Measurements from ENCODE around the gene PRICKLE1.

PRICKLE1 gene

DNA sequence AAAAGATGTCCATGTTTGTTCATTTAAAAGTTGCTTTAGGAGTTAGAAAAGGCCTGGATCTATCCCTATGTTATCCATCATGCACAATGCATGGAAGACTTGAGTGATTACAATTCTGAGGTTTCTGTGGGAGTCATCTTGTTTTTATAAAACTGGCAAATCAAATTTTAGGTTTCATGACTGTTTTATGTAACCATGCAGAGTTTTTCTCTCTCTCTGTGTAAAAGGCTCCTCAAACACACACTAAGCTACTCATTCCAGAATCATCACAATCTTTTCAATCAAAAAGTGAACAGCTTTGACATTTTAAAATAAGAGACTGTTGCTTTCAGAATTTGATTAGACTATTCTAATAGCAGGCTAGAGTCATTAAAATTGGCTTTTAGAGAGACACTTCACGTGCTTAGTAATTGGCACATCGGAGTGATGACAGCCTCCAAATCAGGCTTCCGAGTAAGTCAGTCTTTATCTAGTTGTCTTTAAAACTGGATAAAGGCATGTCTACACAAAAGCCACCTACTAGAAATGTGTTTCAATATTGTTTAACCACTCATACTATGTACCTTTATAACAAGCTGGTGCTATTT, 31.9 kb downstream of the PRICKLE1 start:
- Histone ChIP-seq H2AFZ (ENCODE audit: low read depth, low read length) (no peak overlapping the region), H3K9ac (ENCODE audit: low read depth, low read length) (no peak overlapping the region), H3K4me3 (ENCODE audit: low read depth in 1 of 2, low read length in 2 of 2) (no peak overlapping the region), H3K79me2 (ENCODE audit: insufficient read depth, low read length) (no peaks in the 10 kb centered on the region), H3K9me3 (ENCODE audit: insufficient read depth, low read length, severe bottlenecking) (no peaks in the 10 kb centered on the region), H3K4me2 (ENCODE audit: insufficient read depth, low read length) (no peak overlapping the region), H3K36me3 (ENCODE audit: insufficient read depth, low read length) (no peaks in the 10 kb centered on the region), H3K27me3 (ENCODE audit: insufficient read depth, low read length, poor library complexity) (no peaks in the 10 kb centered on the region), H3K27ac (ENCODE audit: low read length) (no peak overlapping the region), H4K20me1 (ENCODE audit: insufficient read depth, low read length) (no peaks in the 10 kb centered on the region), H3K4me1 (ENCODE audit: insufficient read depth, low read length) (no peaks in the 10 kb centered on the region)
- ATAC-seq (ENCODE audit: insufficient read depth, low read depth) (no peak), DNase-seq (no peak)
- no peak for TF ChIP-seq EZH2 (IDR thresholded peaks at IDR 0.05; ENCODE audit: borderline replicate concordance, low read depth, low read length, severe bottlenecking)

DNA sequence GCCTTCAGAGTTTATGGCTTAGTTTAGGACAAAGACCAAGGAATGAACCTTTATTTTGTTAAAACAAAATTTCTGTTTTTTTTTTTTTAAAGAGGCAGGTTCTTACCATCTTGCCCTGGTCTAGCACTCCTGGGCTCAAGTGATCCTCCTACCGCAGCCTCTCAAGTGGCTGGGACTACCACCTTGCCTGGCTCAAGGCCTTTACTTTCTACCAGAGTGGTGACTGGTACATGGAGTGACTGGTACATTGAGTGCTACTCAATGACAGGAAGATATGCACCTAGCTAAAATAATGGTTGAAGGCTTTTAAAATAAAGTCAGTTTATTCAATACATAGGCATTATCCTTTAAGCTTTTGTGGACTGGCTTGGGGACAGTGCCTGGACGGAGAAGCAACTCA, 32.6 kb downstream of the PRICKLE1 start:
- TF ChIP-seq, protein P1, sequence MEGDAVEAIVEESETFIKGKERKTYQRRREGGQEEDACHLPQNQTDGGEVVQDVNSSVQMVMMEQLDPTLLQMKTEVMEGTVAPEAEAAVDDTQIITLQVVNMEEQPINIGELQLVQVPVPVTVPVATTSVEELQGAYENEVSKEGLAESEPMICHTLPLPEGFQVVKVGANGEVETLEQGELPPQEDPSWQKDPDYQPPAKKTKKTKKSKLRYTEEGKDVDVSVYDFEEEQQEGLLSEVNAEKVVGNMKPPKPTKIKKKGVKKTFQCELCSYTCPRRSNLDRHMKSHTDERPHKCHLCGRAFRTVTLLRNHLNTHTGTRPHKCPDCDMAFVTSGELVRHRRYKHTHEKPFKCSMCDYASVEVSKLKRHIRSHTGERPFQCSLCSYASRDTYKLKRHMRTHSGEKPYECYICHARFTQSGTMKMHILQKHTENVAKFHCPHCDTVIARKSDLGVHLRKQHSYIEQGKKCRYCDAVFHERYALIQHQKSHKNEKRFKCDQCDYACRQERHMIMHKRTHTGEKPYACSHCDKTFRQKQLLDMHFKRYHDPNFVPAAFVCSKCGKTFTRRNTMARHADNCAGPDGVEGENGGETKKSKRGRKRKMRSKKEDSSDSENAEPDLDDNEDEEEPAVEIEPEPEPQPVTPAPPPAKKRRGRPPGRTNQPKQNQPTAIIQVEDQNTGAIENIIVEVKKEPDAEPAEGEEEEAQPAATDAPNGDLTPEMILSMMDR (IDR thresholded peaks at IDR 0.05; ENCODE audit: borderline replicate concordance, extremely low read depth, low read length, poor library complexity, severe bottlenecking): no peak
- no peak for TF ChIP-seq EZH2 (IDR thresholded peaks at IDR 0.05; ENCODE audit: borderline replicate concordance, low read depth, low read length, severe bottlenecking)
- H3K4me2 ChIP-seq (ENCODE audit: insufficient read depth, low read length): no peak overlapping the region
- H2AFZ ChIP-seq (ENCODE audit: low read depth, low read length): no peak overlapping the region
- no peak overlapping the region for H3K27ac ChIP-seq (ENCODE audit: low read length)
- no peaks in the 10 kb centered on the region for H3K36me3 ChIP-seq (ENCODE audit: insufficient read depth, low read length)
- ATAC-seq (ENCODE audit: insufficient read depth, low read depth) (no peak), DNase-seq (no peak)
- no peaks in the 10 kb centered on the region for H3K27me3 ChIP-seq (ENCODE audit: insufficient read depth, low read length, poor library complexity)
- H4K20me1 ChIP-seq (ENCODE audit: insufficient read depth, low read length): no peaks in the 10 kb centered on the region
- no peak overlapping the region for H3K4me3 ChIP-seq (ENCODE audit: low read depth in 1 of 2, low read length in 2 of 2)
- no peaks in the 10 kb centered on the region for H3K4me1 ChIP-seq (ENCODE audit: insufficient read depth, low read length)
- H3K9ac ChIP-seq (ENCODE audit: low read depth, low read length): no peak overlapping the region
- no peaks in the 10 kb centered on the region for H3K79me2 ChIP-seq (ENCODE audit: insufficient read depth, low read length)
- no peaks in the 10 kb centered on the region for H3K9me3 ChIP-seq (ENCODE audit: insufficient read depth, low read length, severe bottlenecking)

DNA sequence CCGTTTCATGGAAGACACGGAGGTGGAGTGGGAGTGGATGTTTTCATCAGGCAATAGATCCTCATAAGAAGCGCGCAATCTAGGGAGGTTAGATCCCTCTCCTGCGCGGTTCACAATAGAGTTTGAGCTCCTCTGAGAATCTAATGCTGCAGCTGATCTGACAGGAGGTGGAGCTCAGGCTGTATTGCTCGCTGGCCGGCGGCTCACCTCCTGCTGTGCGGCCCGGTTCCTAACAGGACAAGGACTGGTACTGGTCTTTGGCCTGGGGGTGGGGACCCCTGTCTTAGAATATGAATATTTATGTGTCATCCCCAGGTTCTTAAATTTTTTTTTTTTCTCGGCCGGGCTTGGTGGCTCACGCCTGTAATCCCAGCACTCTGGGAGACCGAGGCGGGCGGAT, 36.7 kb downstream of the PRICKLE1 start:
- Histone ChIP-seq H3K9ac (ENCODE audit: low read depth, low read length) (no peak overlapping the region), H3K9me3 (ENCODE audit: insufficient read depth, low read length, severe bottlenecking) (no peaks in the 10 kb centered on the region), H3K27me3 (ENCODE audit: insufficient read depth, low read length, poor library complexity) (no peaks in the 10 kb centered on the region), H3K4me2 (ENCODE audit: insufficient read depth, low read length) (no peak overlapping the region), H3K79me2 (ENCODE audit: insufficient read depth, low read length) (no peaks in the 10 kb centered on the region), H2AFZ (ENCODE audit: low read depth, low read length) (no peak overlapping the region), H3K36me3 (ENCODE audit: insufficient read depth, low read length) (no peaks in the 10 kb centered on the region), H3K4me3 (ENCODE audit: low read depth in 1 of 2, low read length in 2 of 2) (no peak overlapping the region), H3K4me1 (ENCODE audit: insufficient read depth, low read length) (no peaks in the 10 kb centered on the region), H4K20me1 (ENCODE audit: insufficient read depth, low read length) (no peaks in the 10 kb centered on the region), H3K27ac (ENCODE audit: low read length) (no peak overlapping the region)
- TF ChIP-seq EZH2 (IDR thresholded peaks at IDR 0.05; ENCODE audit: borderline replicate concordance, low read depth, low read length, severe bottlenecking): no peak
- TF ChIP-seq, protein P1 (IDR thresholded peaks at IDR 0.05; ENCODE audit: borderline replicate concordance, extremely low read depth, low read length, poor library complexity, severe bottlenecking): no peak
- DNase-seq (no peak), ATAC-seq (ENCODE audit: insufficient read depth, low read depth) (no peak)

DNA sequence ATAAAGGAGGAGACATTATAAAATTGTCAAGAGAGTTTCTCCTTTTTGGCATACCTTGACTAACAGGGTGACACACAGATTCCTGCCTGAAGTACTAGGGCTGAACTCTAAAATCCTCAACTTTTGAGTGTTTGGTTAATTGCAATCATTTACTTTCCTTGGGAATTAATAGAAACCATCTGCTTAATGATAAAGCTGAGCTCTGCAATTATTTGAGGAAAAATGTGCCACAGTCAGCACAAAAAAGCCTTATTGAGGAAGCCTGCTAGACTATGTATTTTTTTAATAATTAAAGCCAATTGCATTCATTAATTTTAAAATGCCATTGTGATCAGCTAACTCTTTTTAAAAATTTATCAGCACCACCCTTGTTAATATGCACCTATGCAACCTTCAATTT, 38.7 kb downstream of the PRICKLE1 start:
- no peaks in the 10 kb centered on the region for H3K4me1 ChIP-seq (ENCODE audit: insufficient read depth, low read length)
- H4K20me1 ChIP-seq (ENCODE audit: insufficient read depth, low read length): no peaks in the 10 kb centered on the region

More for the DNA sequence above, 38.7 kb downstream of the PRICKLE1 start:
- Histone ChIP-seq H3K27me3 (ENCODE audit: insufficient read depth, low read length, poor library complexity) (no peaks in the 10 kb centered on the region), H3K9me3 (ENCODE audit: insufficient read depth, low read length, severe bottlenecking) (no peaks in the 10 kb centered on the region), H3K4me2 (ENCODE audit: insufficient read depth, low read length) (no peak overlapping the region), H3K27ac (ENCODE audit: low read length) (no peak overlapping the region), H3K9ac (ENCODE audit: low read depth, low read length) (no peak overlapping the region), H3K4me3 (ENCODE audit: low read depth in 1 of 2, low read length in 2 of 2) (no peak overlapping the region), H3K79me2 (ENCODE audit: insufficient read depth, low read length) (no peaks in the 10 kb centered on the region), H2AFZ (ENCODE audit: low read depth, low read length) (no peak overlapping the region), H3K36me3 (ENCODE audit: insufficient read depth, low read length) (no peaks in the 10 kb centered on the region)
- ATAC-seq (ENCODE audit: insufficient read depth, low read depth) (no peak), DNase-seq (no peak)
- TF ChIP-seq, protein P1 (IDR thresholded peaks at IDR 0.05; ENCODE audit: borderline replicate concordance, extremely low read depth, low read length, poor library complexity, severe bottlenecking): no peak
- TF ChIP-seq EZH2 (IDR thresholded peaks at IDR 0.05; ENCODE audit: borderline replicate concordance, low read depth, low read length, severe bottlenecking): no peak
